Measurements from ENCODE around the gene PDGFB.
A peak's percentile ranks its signal among the peaks of the same experiment; 100 is the strongest.

Gene PDGFB

DNA sequence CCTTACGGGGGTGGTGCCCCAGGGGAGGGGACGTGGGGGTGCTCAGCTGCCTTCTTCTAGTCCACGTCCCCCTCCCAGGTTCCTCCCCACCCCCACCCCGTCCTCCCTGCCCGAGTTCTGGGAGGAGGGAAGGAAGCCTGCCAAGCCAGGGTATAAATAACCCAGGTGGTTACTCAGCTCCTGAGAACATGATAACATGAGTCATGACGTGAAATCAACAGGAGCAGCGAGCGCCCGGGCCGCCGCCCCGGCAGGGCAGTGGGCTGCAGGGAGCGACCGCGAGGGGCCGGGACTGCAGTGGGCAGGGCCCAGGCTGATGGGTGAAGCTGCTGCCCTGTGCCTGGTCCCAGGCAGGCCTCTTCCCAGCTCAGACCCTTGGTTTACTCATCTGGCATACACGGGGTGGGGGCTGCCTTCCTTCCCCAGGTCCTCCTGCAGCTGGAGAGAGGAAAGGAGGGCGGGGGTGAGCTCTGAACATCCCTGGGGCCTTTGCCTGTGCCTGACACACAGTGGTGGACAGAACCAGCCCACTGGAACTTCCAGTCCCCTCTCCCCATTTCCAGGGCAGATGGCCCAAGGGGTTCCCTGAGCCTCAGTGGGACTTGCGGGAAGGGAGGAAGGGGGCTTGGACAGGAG is 8.8 kb upstream of the PDGFB start:
- DNase-seq (ENCODE audit: low spot score) = no peak

DNA sequence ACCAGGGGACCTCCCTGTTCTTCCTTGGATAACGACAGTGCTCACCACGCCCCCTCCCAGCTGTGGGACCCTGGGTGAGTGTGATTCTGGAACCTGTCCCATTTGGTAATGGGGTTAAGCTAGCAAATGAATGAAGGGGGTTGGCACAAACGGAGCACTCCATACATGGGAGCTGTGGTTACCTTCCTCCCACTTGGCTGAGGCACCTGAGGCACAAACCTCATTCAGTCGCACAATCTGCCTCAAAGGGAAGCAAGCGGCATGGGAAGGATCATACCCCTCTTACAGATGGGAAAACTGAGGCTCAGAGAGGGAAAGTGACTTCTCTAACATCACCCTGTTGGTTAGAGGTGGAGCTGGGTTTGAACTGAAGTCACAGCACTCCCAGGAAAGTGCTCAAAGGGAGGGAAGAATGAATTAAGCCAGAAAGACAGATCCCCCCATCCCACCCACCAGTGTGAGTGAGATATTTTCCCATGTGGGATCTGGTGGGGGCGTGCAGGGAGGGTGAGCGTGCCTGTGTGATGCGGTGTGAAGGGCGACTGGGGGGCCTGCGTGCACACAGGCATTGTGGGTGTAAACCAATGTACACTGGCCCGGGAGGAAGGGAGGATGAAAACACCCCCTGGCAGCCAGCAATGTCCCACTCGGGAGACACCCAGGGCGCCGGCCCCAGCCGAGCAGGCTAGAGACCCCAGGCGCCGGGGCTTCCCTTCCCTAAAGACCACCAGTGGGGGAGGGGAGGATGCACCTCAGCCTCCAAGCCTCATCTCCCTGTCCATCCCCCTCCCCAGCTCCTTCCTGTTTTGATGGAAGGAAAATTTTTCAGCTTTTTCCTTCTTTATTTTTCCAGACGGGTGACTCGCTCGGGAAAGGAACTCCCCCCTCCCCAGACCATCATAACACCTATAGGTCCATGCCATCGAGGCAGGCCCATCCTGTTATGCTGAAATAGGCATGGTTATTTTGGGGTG is 8.0 kb upstream of the PDGFB start:
- DNase-seq (ENCODE audit: low spot score) = no peak

DNA sequence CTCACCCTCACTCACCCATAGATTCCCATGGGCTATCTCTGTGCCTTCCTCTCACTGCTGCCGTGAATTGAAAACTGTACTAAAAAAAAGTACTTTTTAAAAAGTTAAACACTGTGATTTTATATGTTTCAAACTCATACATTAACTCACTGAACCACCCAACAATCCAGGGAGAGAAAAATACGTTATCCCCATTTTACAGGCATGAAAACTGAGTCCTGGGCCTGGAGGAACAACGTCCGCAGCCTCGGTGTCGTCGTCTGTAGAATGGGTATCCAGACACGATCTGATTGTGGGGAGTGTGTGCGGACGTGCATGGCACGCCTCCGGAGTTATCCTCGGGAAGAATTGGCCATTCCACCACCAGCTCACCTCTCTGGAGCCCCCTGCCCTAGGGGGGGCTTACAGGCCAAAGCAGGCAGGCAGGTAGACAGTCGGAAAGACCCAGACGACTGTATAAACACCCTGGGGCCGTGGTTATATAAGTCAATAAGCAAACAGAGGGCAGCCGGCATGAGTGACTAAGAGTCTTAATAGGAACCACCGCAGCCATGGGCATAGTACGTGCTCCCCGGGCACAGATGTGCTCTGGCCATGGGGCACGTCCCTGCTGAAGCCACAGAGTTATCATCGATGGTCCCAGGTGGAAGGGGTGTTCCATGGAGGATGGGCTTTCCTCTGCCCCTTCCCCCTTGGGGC is 7.1 kb upstream of the PDGFB start:
- DNase-seq (ENCODE audit: low spot score) = no peak

DNA sequence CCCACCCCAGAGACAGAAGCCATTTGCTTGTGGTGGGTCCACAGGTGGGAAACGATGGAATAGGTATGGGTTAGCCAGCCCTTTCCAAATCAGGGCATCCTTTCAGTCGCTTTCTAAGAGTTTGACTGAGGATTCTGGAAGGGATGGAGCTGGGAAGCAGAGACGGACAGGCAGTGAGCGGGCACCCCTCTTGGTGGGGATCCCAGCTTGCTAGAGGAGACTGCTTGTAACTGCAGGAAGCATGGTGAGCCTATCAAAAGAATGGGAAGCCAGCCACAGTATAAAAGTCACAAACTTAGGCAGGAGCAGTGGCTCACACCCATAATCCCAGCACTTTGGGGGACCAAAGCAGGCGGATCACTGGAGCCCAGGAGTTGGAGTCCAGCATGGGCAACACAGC is 6.1 kb upstream of the PDGFB start:
- DNase-seq (ENCODE audit: low spot score) = no peak

DNA sequence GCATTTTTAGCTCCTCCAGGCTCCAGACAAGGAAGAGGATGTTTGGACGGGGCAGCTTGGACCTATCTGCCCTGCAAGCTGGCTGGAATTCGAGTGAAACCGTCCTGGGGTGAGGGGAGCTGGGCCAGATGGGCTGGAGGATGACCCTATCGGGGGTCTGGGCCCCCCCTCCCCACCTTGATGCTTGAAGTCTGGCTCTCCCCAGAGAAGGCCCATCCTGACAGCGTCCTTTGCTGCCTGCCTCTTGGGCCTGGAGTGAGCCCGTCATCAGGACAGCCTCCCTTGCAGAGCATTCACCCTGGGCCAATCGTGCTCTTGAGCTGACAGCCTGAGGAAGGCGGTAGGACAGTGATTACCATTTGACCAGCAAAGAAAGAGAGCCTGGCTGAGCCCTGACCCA is 5.3 kb upstream of the PDGFB start:
- DNase-seq (ENCODE audit: low spot score) = no peak

DNA sequence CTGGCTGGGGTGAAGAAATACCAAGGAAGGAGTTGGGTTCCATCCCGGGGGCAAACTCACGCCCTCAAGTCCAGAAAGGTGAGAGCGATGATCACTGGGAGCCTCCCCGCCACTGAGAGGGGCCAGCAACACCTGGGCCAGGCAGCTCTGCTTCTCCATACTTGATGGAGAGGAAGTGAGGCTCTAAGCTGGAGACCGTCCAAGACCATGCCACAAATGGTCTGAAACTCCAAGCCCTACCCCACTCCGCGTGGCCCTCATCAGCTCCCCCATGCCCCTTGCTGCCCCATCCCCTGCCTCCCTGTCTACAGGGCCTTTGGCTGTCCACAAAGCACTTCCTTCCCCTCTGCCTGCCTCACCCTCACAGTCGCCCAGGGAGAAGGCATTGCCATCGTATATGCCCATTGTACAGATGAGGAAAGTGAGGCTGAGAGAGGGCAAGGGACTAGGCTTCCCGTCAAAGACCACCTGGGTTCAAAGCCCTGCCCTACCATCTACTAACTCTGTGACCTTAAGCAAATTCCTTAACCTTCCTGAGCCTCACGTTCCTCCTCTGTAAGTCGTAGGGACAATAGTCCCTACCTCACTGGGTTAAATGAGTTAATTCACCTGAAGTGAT is 4.4 kb upstream of the PDGFB start:
- no peak for DNase-seq (ENCODE audit: low spot score)

DNA sequence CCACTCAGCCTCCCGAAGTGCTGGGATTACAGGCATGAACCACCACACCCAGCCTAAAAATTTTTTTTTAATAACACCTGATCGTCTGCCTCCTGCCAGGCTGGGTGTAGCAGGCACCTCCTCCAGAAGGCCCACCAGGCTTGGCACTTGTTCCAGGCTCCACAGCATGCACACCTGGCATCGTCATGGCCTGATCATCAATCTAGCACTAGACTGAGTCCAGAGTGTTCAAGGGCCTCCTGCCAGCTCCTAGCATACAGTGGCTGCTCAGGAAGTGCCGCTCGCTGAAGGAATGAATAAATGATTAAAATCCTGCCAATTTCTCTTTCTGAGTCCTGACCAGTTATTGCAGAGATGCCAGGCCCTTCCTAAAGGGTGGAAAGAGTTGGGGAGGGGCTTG is 3.5 kb upstream of the PDGFB start:
- DNase-seq (ENCODE audit: low spot score) = no peak

DNA sequence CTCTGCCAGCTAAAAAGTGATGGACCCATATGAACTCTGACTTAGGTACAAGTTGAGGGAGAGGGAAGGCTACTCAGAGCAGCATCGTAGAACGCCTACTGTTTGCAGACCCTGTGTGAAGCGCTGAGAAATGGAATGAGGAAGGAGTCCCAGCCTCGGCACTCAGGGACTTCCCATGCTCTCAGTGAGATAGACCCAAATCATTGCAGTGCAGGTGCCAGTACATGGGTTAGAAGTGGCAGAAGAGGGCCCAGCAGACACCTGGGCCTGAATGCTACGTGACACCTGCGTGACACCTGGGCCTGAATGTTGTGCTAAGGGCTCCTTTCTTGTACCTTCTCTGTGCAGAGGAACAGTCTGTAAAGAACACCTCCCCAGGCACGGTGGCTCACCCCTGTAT is 2.6 kb upstream of the PDGFB start:
- DNase-seq (ENCODE audit: low spot score) = peak; percentile 24

DNA sequence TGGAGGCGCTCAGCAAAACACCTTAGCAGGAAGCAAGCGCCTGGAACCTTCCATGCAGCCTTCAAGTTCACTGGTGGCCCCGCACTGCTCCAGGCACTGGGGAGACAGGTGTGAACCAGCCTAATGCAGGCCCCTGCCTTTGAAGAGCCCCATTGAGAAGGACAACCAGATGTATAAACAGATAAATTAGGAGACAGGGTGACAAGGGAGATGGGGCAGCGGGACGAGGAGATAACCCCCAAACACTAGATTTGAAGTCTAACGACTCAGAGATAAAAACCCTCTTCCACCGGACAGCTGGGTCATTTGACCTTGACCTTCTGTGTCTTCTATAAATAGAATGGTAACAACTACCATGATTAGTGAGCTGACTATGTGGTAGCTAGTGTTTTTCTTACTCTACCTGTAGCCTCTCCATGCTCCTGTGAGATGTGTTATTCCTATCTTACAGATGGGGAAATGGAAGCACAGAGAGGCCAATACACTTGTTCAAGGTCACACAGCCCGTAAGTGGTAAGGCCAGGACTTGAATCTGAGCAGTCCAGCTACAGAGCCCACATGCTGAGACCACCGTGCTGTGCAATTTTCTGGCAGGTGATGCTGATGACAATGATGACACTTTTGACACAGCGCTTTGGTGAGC is 2.0 kb upstream of the PDGFB start:
- no peak for DNase-seq (ENCODE audit: low spot score)

DNA sequence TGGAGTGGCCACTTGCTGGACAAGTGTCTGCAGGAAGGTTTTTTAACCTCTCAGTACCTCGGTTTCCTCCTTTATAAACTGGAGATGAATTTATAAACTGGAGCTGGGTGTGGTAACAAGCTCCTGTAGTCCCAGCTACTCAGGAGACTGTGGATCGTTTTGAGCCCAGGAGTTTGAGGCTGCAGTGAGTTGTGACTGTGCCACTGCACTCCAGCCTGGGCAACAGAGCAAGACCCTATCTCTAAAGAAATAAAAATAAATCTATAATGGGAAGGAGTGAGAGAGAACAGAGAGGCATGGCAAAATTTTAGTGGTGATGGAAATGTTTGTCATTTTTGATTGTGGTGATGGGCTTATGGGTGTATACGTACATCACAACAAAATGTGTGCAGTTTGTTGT is 1.4 kb upstream of the PDGFB start:
- DNase-seq (ENCODE audit: low spot score) = no peak

DNA sequence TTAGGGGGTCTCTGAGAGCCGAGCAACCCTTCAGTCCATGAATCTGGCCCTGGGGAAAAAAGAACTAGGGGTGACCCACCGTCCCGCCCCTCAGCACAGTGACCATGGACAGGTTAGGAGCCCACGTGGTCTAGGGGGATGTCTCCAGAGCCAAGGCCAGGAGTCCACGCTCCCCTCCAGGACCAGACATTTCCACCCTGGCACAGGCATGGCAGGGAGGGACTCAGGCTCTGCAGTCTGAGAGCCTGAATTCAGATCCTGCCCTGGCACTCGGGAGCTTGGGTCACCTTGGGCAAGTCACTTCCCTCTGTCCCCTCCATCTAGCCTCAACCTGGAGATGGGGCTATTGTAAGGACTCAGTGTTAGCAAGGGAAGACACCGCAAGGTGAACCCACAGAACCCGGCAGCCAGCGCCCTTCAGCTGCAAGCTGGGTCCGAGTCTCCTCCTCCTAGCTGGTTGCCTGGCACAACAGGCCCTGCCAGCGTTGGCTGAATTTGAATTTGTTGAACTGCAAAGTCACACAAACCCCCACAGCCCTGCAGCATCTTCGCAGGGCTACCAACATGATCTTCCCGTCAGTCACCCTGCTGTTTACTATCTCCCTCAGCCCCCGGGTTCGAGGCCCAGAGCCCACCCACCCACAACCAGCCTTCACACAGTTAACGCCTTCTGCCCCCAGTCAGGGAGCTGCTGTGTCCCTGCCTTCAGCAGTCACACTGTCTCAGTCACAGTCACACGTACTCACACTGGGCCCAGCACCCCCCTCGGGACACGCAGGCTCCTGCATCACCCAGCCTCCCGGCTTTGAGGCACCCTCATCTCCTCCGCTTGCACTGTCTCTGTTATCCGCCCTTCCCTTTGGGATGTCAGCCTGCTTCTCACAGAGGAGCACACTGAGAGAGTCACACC is 603 bp upstream of the PDGFB start:
- no peak for DNase-seq (ENCODE audit: low spot score)

DNA sequence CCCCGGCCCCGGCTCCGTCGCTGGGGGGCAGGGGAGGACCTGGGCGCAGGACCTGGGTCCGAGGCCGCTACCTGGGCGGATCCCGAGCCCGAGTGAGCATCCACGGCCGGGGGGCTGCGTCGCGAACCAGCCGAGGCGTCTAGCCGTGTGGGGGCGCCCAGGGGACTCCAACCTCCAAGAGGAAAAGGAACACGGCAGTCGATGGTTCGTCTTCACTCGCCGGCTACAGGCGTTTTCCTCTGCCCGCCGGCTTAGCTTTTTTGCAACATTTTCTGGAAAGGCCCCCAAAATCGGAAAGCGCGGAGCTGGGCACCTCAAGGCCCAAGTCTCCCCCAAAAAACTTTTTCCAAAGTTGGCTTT is 666 bp downstream of the PDGFB start:
- DNase-seq (ENCODE audit: low spot score) = no peak

DNA sequence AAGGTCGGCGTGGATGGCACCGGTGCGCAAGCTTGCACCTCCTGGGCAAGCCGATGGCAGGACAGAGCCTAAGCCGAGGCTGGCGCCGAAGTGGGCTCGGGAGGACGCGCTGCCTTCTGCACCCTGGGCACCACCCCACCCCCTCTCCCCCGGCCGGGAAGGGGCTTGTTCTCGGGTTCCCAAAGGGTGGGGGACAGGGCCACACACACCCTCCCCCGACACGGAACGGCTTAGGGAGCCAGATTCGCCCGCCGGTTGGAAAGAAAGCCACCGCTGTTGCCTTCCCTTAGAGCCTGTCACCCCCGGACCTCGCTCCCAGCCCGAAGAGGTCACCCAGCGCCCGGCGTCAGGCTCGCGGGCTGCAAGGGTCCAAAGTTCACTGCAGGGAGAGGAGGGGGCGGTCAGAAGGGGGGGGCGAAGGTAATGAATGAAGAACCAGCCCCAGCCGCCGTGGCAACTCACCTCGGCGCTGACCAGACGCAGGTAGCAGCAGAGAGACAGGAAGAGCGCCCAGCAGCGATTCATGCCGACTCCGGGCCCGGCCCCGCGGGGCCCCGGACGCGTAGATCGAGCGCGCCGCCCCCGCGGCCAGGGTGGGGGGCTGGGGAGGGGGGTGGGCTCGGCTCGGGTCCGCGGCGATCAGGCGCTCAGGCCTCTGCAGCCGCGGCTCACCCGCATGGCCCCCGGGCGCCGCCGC is 1.2 kb downstream of the PDGFB start:
- DNase-seq (ENCODE audit: low spot score) = no peak

DNA sequence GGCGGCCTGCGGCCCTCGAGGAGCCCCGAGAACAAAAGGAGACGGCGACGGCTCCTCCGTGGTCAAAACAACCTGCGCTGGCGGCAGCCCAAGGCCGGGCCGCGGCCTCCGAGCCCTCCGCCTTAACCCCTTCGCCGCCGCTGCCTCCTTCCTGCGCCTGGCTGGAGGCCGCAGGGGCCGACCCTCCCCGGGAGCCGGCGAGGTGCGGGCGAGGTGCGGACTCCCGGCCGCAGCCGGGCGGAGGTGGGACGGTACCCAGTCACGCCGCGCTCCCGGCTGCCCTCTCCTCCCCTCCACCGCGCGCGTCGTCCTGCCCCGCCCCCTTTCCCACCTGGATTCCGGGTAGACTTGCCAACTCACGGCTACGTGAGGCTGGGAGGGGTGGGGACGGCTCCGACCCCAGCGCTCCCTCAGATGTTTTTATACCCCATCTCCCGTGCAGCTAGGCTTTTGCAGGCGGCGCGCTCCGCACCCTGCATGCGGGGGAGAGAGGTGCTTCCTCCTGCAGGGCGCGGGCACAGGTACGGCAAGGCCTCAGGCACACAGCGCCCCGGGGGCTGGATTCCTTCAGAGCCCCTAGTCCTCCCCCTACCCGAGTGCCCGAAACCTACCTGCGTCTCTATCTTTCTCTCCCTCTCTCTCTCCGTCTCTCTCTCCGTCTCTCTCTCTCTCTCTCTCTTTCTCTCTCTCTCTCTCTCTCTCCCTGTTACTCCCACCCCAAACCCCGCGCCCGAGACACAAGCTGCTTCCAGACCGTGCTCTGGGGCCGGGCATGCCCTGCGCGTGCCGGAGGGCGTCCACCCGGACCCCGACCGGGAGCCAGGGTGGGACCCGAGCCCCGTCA is 2.0 kb downstream of the PDGFB start:
- DNase-seq (ENCODE audit: low spot score) = no peak

DNA sequence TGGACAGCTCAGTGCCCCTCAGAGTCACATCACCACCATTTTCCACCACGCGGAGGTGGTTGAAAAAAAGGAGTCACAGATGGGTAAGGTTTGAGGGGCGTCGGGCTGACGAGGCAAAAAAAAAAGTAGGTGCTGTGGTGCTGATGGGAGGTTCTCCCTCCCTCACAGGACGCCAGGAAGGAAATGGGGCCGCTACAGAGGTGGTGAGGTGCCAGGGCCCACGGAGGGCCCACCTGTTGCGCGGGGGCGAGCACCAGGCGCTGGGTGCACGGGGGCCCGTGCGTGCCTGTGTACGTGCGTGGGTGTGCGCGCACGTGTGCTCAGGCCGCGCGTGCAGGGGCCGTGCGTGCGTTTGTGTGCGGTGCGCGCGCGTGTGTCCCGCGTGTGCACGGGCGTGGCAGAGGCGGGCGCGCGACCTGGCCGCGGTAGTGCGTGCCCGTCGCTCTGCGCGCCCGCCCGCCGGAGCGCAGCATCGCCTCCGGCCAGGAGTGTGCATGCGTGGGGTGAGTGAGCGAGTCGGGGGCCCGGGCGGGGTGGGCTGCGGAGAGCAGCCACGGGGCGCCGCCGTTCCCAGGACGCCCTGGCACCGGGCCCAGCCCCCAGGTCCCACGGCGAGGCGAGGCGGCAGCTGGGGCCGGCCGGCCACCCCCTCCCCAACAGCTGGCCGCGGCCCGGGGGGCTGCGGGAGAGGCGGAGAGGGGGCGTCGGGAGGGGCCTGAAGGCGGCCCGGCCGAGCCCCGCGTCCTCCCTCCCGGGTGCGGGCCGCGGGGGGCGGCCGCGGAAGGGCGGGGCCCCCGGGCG is 2.8 kb downstream of the PDGFB start:
- no peak for DNase-seq (ENCODE audit: low spot score)

DNA sequence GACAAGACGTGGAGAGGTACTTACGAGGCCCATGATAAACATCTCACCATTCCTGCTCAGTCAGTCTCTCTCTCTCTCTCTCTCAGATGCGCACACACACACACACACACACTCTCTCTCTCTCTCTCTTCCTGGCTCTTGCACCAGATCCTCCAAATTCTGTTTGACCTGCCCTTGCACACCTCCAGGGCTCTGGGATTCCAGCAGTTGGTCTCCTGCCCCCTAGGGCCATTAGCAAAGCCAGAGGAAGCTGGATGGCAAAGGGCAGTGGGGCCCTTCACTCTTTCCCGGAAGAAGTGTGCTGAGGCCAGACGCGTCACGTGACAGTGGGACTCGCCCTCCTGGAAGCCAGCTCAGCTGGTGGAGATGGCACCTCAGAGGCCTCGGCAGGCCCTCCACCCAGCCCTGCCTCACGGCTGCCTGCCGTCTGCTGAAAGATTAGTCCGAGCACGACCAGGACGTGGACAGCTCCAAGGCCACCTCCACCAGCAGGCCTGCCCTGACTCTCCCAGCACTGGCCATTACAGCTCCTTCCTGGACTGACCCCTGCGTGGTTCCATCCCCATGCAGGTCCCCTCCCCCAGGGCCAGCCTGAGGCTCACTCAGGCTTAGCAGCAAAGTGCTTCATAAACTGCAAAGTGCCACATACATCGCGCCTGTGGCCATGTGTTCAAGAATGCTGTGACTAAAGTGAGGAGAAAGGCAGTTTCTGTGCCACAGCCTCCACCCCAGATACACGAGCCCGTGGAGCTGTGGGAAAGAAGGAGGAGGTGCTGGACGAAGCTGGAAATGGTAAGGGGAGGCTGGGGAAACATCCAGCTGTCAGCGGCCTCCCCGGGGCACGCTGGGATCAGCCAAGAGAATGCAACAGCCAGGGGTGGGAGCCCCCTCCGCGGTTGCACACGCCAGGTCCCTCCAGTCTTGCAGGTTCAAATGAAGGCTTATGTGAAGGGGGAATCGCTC is 3.7 kb downstream of the PDGFB start:
- DNase-seq (ENCODE audit: low spot score) = no peak
